GM19239 (cell line): Measurements from ENCODE around the gene CXCL16.
"Not testable (repeated sequence)": the region's sequence is repeated elsewhere in the genome, so short reads cannot be mapped to it uniquely, and the experiment has no call there.

Source experiments
- DNase-seq: peaks from one replicate; pipeline ENCODE4 v3.0.0; 2011; ENCODE audit warnings: low spot score; ENCODE audit not compliant: insufficient read length
- FAIRE-seq: peaks from 2 replicates; lab custom pipeline; 2011; peaks lifted over from hg19 to GRCh38; lab: Jason Lieb, UNC

The CXCL16 gene

DNA sequence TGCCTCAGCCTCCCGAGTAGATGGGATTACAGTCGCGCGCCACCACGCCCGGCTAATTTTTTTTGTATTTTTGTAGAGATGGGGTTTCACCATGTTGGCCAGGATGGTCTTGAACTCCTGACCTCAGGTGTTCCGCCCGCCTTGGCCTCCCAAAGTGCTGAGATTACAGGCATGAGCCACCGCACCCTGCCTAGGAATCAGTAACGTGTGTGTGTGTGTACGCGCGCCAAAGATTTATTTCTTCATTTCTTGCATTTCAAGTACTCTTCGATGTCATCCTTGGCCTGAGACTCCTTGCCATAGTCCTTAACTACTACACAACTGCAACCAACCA lies 35.2 kb downstream of the CXCL16 start:
- FAIRE-seq, DNase-seq: not testable (repeated sequence)

DNA sequence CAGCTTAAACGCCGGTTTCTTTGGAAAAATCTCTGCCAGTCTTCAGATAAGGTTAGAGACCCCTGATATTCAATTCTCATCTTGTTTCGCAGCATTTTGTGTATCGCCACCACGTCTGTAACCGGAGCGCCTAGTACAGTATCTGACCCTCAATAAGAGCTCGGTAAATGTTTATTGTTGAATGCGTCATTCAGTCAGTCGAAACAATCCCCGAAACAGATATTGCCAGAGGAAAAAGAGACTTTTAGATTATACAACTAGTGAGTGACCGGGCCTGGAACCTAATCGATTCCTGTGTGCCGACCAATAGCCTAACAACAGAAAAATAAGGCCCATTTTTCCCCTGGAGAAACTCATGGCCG lies 36.4 kb downstream of the CXCL16 start:
- DNase-seq (no peak), FAIRE-seq (peak; percentile 21)

DNA sequence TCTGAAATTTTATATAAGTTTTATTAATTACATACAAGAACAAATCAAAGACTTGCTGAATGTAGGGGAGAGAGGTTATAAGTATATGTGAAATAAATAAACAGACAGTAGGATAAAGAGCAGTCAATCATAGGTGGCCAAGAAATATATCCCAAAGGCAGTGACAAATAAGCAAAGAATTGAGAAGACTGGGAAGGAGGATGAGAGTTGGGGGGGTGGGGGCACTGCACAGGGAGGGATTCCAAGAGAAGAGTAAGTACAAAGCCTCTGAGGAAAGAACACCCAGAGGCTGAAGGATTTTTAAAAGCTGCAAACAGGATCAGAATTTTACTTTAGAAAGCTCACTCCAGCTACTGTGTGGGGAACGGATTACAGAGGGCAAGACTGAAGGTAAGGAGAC lies 38.6 kb downstream of the CXCL16 start:
- FAIRE-seq (no peak), DNase-seq (no peak)

DNA sequence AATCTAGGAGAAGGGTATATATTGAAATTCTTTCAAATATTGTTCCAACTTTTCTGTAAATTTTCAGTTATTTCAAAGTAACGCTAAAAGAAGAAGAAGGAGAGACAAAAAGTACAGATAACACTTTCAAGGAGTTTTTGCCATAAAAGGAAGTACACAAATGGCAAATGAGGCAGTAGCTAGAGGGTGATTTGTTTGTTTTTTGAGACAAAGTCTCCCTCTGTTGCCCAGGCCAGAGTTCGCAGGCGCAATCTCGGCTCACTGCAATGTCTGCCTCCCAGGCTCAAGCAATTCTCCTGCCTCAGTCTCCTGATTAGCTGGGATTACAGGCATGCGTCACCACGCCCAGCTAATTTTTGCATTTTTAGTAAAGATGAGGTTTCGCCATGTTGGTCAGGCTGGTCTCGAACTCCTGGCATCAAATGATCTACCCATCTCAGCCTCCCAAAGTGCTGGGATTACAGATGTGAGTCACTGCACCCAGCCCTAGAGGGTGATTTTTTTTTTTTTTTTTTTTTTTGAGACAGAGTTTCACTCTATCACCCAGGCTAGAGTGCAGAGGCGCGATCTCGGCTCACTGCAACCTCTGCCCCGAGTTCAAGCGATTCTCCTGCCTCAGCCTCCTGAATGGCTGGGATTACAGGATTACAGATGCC lies 40.2 kb downstream of the CXCL16 start:
- FAIRE-seq, DNase-seq: not testable (repeated sequence)

GRCh38 chr17:4696437-4696805 lies 43.3 kb downstream of the CXCL16 start:
- peak; percentile 89 for FAIRE-seq
- no peak for DNase-seq

- no peak for DNase-seq
- no peak for FAIRE-seq
Measured at GRCh38 chr17:4693416-4693815, 46.3 kb downstream of the CXCL16 start.

DNA sequence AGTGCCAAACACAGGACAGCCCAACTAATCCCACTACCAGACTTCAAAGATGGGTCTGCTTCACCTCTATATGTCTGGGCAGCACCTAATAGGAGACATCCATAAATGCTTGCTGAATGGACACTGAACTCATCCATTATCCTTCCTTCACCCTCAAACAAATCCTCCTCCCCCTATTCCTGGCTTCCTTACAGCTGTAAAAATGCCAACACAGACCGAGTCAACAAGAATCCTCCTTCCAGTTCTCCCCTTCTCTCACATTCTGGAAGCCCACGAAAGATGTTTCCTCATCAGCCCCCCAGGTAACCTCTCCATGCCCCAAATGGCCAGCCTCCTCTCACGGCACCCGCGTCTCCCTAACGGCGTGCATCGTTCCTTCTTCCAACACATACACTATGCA lies 48.0 kb downstream of the CXCL16 start:
- FAIRE-seq (no peak), DNase-seq (no peak)

- DNase-seq (no peak), FAIRE-seq (no peak)
Measured at GRCh38 chr17:4690745-4691144, 49.0 kb downstream of the CXCL16 start.

DNA sequence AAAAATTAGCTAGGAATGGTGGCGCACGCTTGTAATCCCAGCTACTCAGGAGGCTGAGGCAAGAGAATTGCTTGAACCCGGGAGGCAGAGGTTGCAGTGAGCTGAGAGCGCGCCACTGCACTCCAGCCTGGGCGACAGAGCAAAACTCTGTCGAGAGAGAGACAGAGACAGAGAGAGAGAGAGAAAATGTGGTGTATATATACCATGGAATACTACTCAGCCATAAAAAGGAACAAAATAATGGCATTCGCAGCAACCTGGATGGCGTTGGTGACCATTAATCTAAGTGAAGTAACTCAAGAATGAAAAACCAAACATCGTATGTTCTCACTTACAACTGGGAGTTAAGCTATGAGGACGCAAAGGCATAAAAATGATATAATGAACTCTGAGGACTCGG lies 49.9 kb downstream of the CXCL16 start:
- FAIRE-seq = not testable (repeated sequence)

DNA sequence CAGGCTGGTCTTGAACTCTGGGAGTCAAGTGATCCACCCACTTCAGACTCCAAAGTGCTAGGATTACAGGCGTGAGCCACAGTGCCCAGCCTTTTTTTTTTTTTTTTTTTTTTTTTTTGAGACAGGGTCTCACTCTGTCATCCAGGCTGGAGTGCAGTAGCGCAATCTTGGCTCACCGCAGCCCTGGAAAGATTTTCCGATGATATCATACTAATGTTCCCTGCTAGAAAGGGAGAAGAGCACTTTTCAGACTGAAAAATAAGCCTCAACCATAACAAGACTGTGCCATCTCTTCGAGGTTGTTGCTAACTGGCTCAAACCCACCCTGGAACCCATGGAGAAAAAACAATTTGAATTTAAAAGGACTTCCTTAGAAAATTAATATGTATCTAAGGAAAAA lies 56.0 kb downstream of the CXCL16 start:
- DNase-seq, FAIRE-seq: not testable (repeated sequence)

More for the DNA sequence above, 49.9 kb downstream of the CXCL16 start:
- DNase-seq = not testable (repeated sequence)
